BE2C (cell line): Measurements from ENCODE around the gene MYO10.
"Not testable (repeated sequence)": the region's sequence is repeated elsewhere in the genome, so short reads cannot be mapped to it uniquely, and the experiment has no call there.

ENCODE experiments used
- DNase-seq: peaks from one replicate; pipeline ENCODE4 v3.0.0-alpha.2; 2020
- H3K27me3 ChIP-seq: fragments of 250-450 bp; sonication (Bioruptor Pico); 2 replicates; pipeline ENCODE4 v1.5.1; 2020; ENCODE audit warnings: mild to moderate bottlenecking
- H3K36me3 ChIP-seq: fragments of 250-450 bp; sonication (Bioruptor Pico); 2 replicates; pipeline ENCODE4 v1.5.1; 2020; ENCODE audit warnings: mild to moderate bottlenecking
- H3K4me1 ChIP-seq: fragments of 250-450 bp; sonication (Bioruptor Pico); 2 replicates; pipeline ENCODE4 v1.5.1; 2020
- H3K4me3 ChIP-seq: 2 replicates; pipeline ENCODE4 v1.5.1; 2011; ENCODE audit warnings: low read depth, low read length
- H3K9me3 ChIP-seq: fragments of 250-450 bp; sonication (Bioruptor Pico); 2 replicates; pipeline ENCODE4 v1.5.1; 2020
- CTCF ChIP-seq: IDR thresholded peaks from 2 replicates; pipeline ENCODE4 v1.5.1; 2012; ENCODE audit warnings: mild to moderate bottlenecking, low read depth, low read length

MYO10 gene

GRCh38 chr5:16661713-16662112 lies 274.4 kb downstream of the MYO10 start:
- Histone ChIP-seq H3K4me3 (no peak overlapping the region), H3K4me1 (peaks cover 9% of the 10 kb centered on the region; the same call in 1 of the 2 replicates), H3K27me3 (no peaks in the 10 kb centered on the region), H3K36me3 (no peaks in the 10 kb centered on the region), H3K9me3 (no peaks in the 10 kb centered on the region)
- no peak for TF ChIP-seq CTCF
- no peak for DNase-seq

- H3K27me3 ChIP-seq, result no peaks in the 10 kb centered on the region
- H3K9me3 ChIP-seq, result no peaks in the 10 kb centered on the region
- no peak overlapping the region for H3K4me3 ChIP-seq
- no peaks in the 10 kb centered on the region for H3K36me3 ChIP-seq
- H3K4me1 ChIP-seq, result peaks cover 2% of the 10 kb centered on the region; the same call in 1 of the 2 replicates
- no peak for DNase-seq
- TF ChIP-seq CTCF, result no peak
Observed at GRCh38 chr5:16660982-16661381, 275.1 kb downstream of the MYO10 start.

- TF ChIP-seq CTCF, result no peak
- no peaks in the 10 kb centered on the region for H3K4me1 ChIP-seq
Observed at GRCh38 chr5:16659536-16659935, 276.6 kb downstream of the MYO10 start.

GRCh38 chr5:16656561-16657191 lies 279.4 kb downstream of the MYO10 start:
- Histone ChIP-seq H3K4me1 (no peaks in the 10 kb centered on the region), H3K4me3 (no peak overlapping the region), H3K9me3 (no peaks in the 10 kb centered on the region), H3K36me3 (no peaks in the 10 kb centered on the region; the same call in 1 of the 2 replicates), H3K27me3 (peaks cover 4% of the 10 kb centered on the region; the same call in 1 of the 2 replicates)
- TF ChIP-seq CTCF, result no peak
- no peak for DNase-seq

More at GRCh38 chr5:16659536-16659935, 276.6 kb downstream of the MYO10 start:
- H3K27me3 ChIP-seq, result peaks cover 3% of the 10 kb centered on the region; the same call in 1 of the 2 replicates
- H3K4me3 ChIP-seq, result no peak overlapping the region
- no peak for DNase-seq
- H3K36me3 ChIP-seq, result no peaks in the 10 kb centered on the region; the same call in 1 of the 2 replicates
- no peaks in the 10 kb centered on the region for H3K9me3 ChIP-seq

- no peak for DNase-seq
Observed at GRCh38 chr5:16654647-16655334, 281.3 kb downstream of the MYO10 start.

GRCh38 chr5:16648739-16649138 lies 287.3 kb downstream of the MYO10 start:
- not testable (repeated sequence) for H3K9me3 ChIP-seq, H3K4me3 ChIP-seq, H3K4me1 ChIP-seq, H3K27me3 ChIP-seq, H3K36me3 ChIP-seq, DNase-seq

More at GRCh38 chr5:16654647-16655334, 281.3 kb downstream of the MYO10 start:
- Histone ChIP-seq H3K36me3 (no peaks in the 10 kb centered on the region; the same call in 1 of the 2 replicates), H3K4me1 (no peaks in the 10 kb centered on the region), H3K4me3 (no peak overlapping the region), H3K27me3 (peaks cover 4% of the 10 kb centered on the region; the same call in 1 of the 2 replicates), H3K9me3 (no peaks in the 10 kb centered on the region)
- no peak for TF ChIP-seq CTCF
